Measurements from ENCODE around the gene SPINK2.

DNA sequence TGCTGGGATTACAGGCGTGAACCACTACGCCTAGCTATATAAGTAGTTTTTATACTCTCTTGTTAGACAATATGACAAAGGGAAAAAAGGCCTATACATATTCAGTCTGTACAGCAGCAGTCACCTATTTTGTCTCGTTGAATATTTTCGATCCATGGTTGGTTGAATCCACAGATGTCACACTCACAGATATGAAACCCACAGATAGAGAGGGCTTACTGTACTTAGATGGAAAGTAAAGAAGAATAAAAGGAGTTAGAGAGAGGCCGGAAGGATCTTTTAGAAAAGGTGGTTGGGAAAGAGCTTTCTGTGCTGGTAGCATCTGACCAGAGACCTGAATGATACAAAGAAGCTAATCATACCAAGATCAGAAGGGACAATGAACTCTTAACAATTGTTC is 38.3 kb upstream of the SPINK2 start:
- TF ChIP-seq, protein P1, sequence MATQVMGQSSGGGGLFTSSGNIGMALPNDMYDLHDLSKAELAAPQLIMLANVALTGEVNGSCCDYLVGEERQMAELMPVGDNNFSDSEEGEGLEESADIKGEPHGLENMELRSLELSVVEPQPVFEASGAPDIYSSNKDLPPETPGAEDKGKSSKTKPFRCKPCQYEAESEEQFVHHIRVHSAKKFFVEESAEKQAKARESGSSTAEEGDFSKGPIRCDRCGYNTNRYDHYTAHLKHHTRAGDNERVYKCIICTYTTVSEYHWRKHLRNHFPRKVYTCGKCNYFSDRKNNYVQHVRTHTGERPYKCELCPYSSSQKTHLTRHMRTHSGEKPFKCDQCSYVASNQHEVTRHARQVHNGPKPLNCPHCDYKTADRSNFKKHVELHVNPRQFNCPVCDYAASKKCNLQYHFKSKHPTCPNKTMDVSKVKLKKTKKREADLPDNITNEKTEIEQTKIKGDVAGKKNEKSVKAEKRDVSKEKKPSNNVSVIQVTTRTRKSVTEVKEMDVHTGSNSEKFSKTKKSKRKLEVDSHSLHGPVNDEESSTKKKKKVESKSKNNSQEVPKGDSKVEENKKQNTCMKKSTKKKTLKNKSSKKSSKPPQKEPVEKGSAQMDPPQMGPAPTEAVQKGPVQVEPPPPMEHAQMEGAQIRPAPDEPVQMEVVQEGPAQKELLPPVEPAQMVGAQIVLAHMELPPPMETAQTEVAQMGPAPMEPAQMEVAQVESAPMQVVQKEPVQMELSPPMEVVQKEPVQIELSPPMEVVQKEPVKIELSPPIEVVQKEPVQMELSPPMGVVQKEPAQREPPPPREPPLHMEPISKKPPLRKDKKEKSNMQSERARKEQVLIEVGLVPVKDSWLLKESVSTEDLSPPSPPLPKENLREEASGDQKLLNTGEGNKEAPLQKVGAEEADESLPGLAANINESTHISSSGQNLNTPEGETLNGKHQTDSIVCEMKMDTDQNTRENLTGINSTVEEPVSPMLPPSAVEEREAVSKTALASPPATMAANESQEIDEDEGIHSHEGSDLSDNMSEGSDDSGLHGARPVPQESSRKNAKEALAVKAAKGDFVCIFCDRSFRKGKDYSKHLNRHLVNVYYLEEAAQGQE (IDR thresholded peaks at IDR 0.05; ENCODE audit: low read depth, low read length): no peak
- TF ChIP-seq CTCF (IDR thresholded peaks at IDR 0.05): no peak
- TF ChIP-seq EP300 (IDR thresholded peaks at IDR 0.05; ENCODE audit: borderline replicate concordance in 1 of 2, low read depth in 1 of 2, low read length in 1 of 2): no peak
- no peak for TF ChIP-seq TAF1 (IDR thresholded peaks at IDR 0.05; ENCODE audit: borderline replicate concordance, low read depth, low read length)
- TF ChIP-seq POLR2AphosphoS5 (IDR thresholded peaks at IDR 0.05; ENCODE audit: low read depth, low read length): no peak
- TF ChIP-seq FOSL2 (IDR thresholded peaks at IDR 0.05; ENCODE audit: borderline replicate concordance, low read depth): no peak
- no peak for TF ChIP-seq NRF1 (IDR thresholded peaks at IDR 0.05; ENCODE audit: low read depth, low read length)
- TF ChIP-seq MEF2A (IDR thresholded peaks at IDR 0.05; ENCODE audit: borderline replicate concordance, low read depth): no peak
